Measurements from ENCODE around the gene RBM27. TPM values are rescaled to one million over a fixed set of nuclear protein-coding genes. Genes with fewer than 3 reads are reported as not detected.

The RBM27 gene
- total RNA-seq, 1 experiment from 2014 or later = 21.1 TPM

DNA sequence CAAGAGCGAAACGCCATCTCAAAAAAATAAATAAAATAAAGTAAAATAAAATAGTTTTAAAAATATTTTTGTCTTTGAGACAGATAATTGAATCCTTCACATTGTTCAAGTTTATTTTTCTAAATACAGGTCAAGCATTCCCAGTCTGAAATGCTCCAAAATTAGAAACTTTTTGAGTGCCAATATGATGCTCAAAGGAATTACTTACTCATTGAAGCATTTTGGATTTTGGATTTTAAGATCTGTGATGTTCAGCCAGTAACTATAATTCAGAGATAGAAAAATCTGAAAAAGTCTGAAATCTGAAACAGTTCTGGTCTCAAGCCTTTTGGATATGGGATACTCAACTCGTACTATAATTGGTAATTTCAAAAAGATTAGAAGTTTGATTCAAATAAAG lies 39.8 kb downstream of the RBM27 start:
- in situ Hi-C loops (cut with HindIII; ENCODE audit: low pct_unique_long_range_greater_than_20kb, low sequenced_read_pairs) = no loop called here
- no peak for DNase-seq (ENCODE audit: low read depth, low spot score)

DNA sequence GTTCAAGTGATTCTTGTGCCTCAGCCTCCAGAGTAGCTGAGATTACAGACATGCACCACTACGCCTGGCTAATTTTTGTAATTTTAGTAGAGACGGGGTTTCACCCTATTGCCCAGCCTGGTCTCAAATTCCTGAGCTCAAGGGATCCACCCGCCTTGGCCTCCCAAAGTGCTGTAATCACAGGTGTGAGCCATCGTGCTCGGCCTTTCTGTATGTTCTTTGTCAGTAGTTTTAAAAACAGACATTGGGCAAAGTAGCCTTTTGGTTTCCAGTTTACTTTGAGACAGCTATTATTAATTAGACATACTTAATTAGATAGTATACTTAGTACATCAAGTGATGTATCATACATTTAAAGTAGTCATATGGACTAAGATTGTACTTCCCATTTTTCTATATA lies 45.2 kb downstream of the RBM27 start:
- no peak for DNase-seq (ENCODE audit: low read depth, low spot score)
- in situ Hi-C loops (cut with HindIII; ENCODE audit: low pct_unique_long_range_greater_than_20kb, low sequenced_read_pairs) = no loop called here

DNA sequence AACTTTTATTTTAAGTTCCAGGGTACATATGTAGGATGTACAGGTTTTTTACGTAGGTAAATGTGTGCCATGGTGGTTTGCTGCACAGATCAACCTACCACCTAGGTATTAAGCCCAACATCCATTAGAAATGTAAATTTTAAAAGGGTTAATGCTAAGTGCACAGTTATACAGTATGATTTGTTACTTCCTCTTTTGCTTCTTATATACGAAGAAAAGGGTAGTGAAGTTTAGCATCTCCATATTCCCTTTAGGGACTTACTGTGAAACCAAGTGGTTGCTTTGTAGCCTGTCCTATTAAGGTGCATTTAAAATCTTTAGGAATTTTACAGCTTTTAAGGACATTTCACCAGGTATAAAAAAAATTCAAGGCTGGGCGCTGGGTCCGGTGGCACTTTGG lies 46.4 kb downstream of the RBM27 start:
- in situ Hi-C loops (cut with HindIII; ENCODE audit: low pct_unique_long_range_greater_than_20kb, low sequenced_read_pairs) = no loop called here
- no peak for DNase-seq (ENCODE audit: low read depth, low spot score)

Small RNA genes lying within 50 kb of the gene (small RNA-seq; reads per million reads assigned to genes)
- 0 reads per million in 2 experiments for gene RNU7-180P

Other genes with a start within 250 kb of the RBM27 start
- not detected in 2 replicates for gene PLAC8L1, start 98.0 kb upstream of the RBM27 start, total RNA-seq (2014; rRNA removed; shearing (Covaris generic))
- 168 and 177 TPM in 2 replicates for gene LARS1, start 21.0 kb upstream of the RBM27 start, total RNA-seq (2014; rRNA removed; shearing (Covaris generic))
- gene POU4F3, start 135.2 kb downstream of the RBM27 start, total RNA-seq (2014; rRNA removed; shearing (Covaris generic)) = 0.13 TPM in 1 of 2 replicates, not detected in the other
- 34.1 and 41.3 TPM in 2 replicates for gene TCERG1, start 243.7 kb downstream of the RBM27 start, total RNA-seq (2014; rRNA removed; shearing (Covaris generic))